HG03060 (cell line): Measurements from ENCODE around the gene SPON1.
A peak's percentile ranks its signal among the peaks of the same experiment; 100 is the strongest.
"Not testable (repeated sequence)": the region's sequence is repeated elsewhere in the genome, so short reads cannot be mapped to it uniquely, and the experiment has no call there.

Experiments used
- ATAC-seq: cut with Tn5 transposase; IDR thresholded peaks from one replicate; pipeline ENCODE4 v1.9.1; 2021; ENCODE audit warnings: low read depth, moderate number of reproducible peaks; ENCODE audit not compliant: unreplicated experiment

The SPON1 gene

GRCh38 chr11:14259186-14259784 is 296.8 kb downstream of the SPON1 start:
- ATAC-seq = no peak

- ATAC-seq = no peak
These were observed 297.4 kb downstream of the SPON1 start for GRCh38 chr11:14259878-14260277.

- ATAC-seq = no peak
These were observed 298.5 kb downstream of the SPON1 start for GRCh38 chr11:14261066-14261465.

- no peak for ATAC-seq
These were observed 299.8 kb downstream of the SPON1 start for GRCh38 chr11:14262271-14262846.

- ATAC-seq = no peak
These were observed 302.4 kb downstream of the SPON1 start for GRCh38 chr11:14264966-14265365.

GRCh38 chr11:14266622-14267021 is 304.1 kb downstream of the SPON1 start:
- ATAC-seq = no peak

- no peak for ATAC-seq
These were observed 305.5 kb downstream of the SPON1 start for GRCh38 chr11:14267861-14268635.

- ATAC-seq = no peak
These were observed 307.4 kb downstream of the SPON1 start for GRCh38 chr11:14269692-14270573.

- peak; percentile 37 for ATAC-seq
These were observed 308.4 kb downstream of the SPON1 start for GRCh38 chr11:14270690-14271542.

- no peak for ATAC-seq
These were observed 311.4 kb downstream of the SPON1 start for GRCh38 chr11:14273895-14274294.

- ATAC-seq = no peak
These were observed 312.6 kb downstream of the SPON1 start for GRCh38 chr11:14275076-14275475.

- not testable (repeated sequence) for ATAC-seq
These were observed 316.3 kb downstream of the SPON1 start for GRCh38 chr11:14278869-14279268.

- no peak for ATAC-seq
These were observed 325.8 kb downstream of the SPON1 start for GRCh38 chr11:14288189-14288935.

- ATAC-seq = no peak
These were observed 327.9 kb downstream of the SPON1 start for GRCh38 chr11:14290422-14290821.

- no peak for ATAC-seq
These were observed 337.4 kb downstream of the SPON1 start for GRCh38 chr11:14299921-14300320.

- no peak for ATAC-seq
These were observed 338.3 kb downstream of the SPON1 start for GRCh38 chr11:14300661-14301304.

GRCh38 chr11:14304601-14305000 is 342.1 kb downstream of the SPON1 start:
- ATAC-seq = no peak

- ATAC-seq = no peak
These were observed 343.1 kb downstream of the SPON1 start for GRCh38 chr11:14305649-14306048.

GRCh38 chr11:14306481-14306880 is 344.0 kb downstream of the SPON1 start:
- no peak for ATAC-seq
